ELR (cell line): ENCODE measurements around the gene SSPN.

Experiments
- DNase-seq: peaks from one replicate; pipeline ENCODE4 v3.0.0-alpha.2; 2015; ENCODE audit warnings: low read depth

Gene SSPN

DNA sequence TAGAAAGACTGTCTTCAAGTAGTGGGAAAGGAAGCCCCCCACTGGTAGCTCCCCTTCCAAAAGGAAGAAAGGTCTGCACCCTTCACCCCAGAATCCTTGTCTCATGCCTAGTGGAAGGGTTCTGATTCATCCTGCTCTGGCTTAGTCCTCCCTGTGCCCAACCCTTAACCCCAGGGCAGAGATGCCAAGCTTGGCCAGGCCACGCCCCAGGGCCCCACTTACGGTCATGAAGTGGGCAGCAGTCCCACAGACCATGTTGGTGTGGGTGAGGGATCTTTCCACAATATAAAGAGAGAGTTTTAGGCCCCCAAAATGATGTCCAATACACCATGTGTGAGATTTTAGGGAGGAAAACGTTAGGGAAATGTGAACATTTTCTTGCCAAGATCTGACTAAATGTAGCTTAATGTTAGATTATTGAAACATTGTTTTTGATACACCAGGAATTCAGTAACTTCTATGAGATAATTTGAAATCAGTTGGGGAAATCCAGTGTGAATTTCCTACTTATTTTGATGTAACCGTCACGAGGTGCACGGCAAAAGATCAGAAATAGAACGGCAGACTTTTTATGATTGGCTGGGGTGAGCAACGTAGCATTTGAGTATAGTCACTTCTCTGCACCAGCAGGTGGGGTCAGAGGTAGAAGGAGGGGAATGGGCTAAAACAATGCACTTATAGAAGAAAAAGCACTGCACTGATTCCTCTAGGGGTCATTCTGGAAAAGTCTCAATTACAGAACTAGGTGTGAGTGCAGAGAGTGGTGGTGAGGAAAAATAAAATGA lies 8.2 kb upstream of the SSPN start:
- DNase-seq: no peak

DNA sequence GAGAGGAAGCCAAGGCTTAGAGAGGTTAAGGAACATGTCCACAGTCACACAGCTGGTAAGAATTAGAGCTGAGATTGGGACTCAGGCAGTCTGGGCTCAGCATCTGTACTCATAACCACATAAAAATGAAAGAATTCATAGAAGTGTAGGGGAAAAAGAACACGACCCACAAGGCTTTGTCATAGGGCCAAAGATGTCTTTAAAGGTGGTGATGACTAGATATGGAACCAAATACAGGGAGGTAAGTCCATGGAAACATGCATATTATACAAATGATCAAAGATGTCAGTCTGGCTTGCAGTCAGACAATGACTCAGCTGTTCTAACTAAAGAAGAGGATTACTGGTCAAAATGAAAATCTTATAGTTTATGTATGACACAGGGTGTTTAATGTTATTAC lies 7.2 kb upstream of the SSPN start:
- DNase-seq: peak; percentile 50

DNA sequence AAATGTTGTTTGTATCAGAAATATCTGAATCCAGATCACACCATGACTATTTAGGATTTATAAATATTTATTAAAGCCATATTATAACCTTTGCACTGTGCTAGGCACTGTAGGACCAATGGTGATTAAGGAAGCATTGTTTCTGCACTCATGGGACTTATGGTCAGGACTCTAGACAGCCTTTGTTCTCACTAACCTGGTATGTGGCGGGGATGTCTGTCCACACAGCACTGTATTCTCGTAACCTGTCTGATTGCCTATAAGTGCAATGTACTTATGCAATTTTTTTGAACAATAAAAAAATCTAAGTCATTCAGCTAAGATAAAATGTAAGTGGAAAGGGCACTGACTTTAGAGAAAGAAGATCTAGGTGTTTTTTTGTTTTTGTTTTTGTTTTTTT lies 6.7 kb upstream of the SSPN start:
- no peak for DNase-seq

DNA sequence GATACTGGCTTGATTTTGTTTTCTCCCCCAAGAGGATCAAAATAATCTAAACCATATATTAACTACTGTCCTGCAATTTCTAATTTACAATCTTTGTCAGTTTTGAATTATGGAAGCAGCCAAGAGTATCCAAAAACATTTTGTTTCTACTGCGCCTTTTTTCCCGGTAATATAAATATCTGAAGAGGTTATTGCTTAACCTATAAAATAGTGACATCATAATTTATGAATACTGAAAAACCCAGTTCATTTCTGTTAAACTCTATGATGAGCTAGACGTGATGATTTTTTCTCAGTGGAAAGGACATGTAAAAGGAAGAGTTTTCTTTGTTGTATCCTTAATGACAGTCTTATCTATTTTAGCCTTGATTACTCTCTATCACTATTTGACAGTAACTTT lies 3.2 kb upstream of the SSPN start:
- DNase-seq: no peak

DNA sequence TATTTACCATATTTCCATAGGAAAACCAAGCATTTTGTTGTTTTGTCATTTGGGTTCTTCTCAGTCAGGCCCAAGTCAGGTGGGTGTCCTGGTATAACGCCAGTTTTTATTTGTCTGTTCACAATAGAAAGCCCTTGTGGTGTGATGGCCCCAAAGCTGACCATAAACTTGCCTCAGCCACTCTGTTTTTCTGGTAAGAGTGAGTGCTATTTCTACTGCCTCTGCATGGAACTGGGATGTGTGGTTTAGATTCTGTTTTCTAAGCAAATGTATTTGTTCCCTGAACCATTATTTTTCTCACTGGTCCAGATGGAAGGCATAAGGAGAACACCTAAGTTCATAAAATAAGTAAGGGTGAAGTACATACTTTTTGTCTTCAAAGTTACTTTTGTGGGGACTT lies 1.8 kb upstream of the SSPN start:
- no peak for DNase-seq

DNA sequence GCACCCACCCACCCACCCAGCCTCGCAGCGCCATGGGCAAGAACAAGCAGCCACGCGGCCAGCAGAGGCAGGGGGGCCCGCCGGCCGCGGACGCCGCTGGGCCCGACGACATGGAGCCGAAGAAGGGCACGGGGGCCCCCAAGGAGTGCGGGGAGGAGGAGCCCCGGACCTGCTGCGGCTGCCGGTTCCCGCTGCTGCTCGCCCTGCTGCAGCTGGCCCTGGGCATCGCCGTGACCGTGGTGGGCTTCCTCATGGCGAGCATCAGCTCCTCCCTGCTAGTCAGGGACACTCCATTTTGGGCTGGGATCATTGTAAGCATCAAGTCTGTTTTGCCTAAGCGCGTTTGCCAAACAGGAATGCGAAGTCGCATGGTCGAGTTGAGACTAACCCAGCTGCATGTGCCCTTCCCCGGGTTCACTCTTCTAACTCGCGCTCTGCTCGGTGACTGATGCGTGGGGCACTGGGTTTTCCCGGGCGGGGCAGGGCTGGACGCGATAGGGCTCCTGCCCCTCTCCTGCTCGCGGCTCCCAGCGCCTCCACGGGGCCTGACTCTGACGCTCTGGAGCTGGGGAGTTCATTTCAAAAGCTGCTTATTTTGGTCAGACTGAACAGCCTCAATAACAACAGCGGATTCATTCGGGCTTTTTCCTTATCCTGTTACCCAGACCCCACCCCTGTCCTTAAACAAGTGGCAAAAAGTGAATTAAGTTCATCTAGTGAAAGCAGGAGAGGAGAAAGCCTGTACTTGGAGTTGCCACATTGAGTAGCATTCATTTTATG lies 458 bp downstream of the SSPN start:
- DNase-seq: peak; percentile 69

DNA sequence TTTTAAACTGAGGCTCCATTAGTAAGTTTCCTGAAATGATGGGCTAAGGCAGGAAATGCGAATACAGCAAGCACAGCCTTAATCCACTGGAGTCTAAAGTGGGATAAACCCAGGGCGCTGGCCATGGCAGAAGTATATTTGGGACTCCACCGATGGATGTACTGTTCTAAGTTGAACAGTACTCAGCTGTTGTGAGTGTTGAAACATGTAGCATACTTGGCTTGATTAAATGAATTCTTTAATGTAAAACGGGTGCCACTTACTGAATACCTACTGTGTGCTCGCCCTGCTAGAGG lies 996 bp downstream of the SSPN start:
- DNase-seq: no peak

DNA sequence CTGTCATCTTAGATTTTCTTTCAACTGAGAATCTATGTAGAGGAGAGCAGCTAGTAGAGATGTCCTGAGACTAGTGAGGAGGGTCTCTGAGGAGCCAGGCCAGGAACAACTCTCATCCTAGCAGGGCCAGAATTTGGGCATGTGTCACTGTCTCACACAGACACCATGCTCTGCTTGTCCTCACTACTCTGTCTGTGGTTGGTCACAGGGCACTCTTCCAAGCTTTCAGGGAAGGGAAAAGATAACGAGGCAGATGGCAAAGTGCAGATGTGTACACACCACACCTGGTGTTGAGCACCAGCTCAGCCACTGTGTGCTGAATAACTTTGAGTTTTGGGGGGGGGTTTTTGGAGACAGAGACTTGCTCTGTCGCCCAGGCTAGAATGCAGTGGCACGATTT lies 2.5 kb downstream of the SSPN start:
- no peak for DNase-seq

DNA sequence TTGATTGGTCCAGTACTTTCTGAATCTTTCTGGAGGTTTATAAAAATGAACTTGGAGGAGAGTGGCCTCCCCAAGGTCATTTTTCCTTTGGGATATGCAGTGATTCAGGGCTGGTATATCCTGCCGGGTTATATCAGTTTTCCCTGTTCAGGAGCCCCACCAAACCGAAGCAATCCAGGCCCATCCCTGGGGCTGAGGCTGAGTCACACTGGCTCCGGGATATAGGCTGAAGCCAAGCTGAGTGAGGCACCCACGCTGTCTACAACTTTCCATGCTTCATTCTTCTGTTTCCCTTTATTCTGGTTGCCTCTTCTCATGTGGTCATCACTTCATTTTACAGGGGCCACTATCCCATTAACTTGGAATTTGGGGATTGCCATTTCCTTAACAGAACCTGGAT lies 3.4 kb downstream of the SSPN start:
- peak; percentile 82 for DNase-seq

DNA sequence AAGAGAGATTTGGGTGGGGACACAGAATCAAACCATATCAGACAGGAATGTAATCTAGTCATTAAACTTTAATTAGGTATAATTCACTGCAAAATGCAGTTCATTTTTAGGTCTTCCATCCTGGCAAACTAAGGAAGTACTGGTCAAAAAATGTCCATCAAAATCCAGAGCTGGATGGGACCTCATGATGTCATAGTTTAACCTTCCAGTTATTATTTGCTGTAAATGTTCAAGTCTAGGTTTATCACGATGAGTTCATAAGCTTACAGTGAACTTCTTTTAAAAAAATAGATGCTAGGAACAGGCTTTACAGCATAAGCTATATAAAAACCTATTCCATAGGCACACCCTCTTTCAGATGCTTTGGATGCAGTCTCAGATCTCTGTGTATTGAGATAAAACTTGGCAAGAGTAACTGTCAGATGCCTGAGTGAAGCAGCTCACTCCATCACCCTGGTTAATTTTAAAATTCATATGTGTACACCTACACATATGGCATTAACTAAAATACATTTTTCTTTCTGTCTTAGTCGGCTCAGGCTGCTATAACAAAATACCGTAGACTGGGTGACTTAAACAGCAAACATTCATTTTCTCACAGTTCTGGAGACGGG lies 7.9 kb downstream of the SSPN start:
- DNase-seq: no peak

DNA sequence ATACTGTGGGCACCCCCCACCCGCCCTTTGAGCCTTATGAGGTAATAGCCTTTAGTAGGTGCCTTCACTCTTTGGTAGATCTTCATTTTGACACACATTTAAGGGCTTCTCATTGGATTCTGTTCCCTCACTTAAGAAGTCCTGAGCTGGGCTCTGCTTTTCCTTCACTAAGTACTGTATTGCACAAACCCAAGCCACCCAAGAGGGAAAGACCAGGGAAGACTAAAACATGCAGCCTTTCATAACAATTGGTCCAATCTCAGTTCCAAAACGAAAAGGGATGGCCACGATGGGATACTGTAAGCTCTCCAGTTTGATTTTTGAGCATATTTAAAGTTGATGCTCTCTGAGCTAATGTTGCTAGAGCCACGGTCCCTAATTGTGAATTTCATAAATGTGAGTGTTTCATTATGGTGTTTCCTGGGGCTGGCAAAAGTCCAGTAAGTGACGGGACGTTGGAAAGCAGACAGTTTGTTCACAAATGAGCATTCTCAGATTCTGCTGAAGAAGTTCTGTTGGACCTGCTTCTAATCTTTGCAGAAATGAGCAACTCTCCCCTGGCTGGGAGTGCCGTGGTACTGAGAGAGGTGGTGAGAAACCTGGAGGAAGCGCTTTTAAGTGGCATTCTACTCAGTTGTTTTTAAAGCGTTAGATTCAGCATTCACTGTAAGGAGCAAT lies 9.4 kb downstream of the SSPN start:
- DNase-seq: no peak

DNA sequence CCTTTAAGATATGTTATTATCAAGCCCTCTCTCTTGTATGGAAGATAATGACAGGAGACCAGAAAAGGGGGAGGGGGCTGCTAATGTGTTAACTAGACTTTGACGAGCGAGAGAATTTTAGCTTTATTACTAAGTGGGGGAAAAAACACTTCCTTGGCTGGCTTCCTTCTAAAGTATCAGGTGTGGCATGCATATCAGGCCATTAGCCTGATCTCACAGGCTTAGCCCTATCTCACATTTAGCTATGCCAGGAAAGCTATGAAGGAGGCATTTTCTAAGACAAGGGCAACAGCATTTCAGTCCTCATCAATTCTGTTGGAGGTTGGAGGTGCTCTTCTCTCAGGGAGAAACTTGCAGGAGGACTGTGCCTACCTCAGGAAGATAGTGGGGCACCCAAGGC lies 9.9 kb downstream of the SSPN start:
- DNase-seq: no peak

DNA sequence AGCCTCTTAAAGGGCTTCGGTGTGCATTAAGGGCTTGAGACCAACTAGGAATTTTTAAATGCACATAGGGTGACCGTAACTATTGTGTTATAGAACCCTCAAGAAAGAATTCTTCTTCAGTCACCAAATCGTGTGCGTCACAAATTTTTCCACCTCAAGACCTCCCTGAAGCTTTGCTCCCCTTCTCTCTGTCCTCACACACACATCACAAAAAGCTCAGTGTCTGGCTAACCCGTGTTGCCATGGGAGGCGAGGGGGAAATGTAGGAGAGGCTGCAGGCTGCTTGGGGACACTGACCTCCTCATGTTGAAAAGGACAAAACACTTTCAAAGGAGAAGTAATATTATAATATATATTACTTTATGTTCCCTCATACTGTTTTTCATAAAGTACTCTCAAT lies 10.6 kb downstream of the SSPN start:
- DNase-seq: no peak

DNA sequence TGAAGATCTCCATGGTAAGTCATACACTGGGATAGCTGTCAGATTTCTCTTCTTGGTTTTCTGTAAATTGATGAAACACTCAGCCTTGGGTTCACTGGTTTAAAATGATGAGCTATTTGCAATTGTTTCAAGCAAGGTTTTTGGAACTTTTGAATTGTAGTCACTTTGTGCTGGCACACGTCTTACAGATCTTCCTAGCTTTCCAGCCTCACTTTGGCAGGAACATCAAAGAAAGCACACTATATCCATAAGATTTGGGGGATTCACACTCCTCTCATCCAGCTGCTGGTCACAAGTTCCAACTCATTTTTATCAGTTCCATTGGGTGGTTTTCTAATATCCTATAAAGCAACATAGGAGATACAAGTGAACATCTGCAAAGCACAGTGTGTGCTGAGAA lies 16.0 kb downstream of the SSPN start:
- DNase-seq: no peak

DNA sequence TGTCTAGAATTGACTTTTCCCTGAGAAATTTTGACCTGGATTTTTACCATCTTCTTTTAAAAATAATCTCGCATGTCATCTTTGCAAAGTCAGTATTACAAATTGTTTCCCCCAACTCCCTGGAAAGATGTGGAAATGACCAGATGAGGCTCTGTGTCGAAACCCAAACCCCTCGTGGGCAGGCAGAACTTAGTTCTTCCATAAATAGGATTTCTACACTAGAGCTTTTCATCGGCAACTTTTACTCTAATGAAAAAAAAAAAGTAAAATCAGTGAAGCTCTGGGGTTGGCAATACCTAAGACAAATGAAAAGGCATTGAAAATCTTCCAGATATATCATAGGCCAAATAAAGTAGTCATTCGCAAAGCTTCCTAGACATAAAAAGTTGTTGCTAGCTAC lies 17.0 kb downstream of the SSPN start:
- DNase-seq: no peak

DNA sequence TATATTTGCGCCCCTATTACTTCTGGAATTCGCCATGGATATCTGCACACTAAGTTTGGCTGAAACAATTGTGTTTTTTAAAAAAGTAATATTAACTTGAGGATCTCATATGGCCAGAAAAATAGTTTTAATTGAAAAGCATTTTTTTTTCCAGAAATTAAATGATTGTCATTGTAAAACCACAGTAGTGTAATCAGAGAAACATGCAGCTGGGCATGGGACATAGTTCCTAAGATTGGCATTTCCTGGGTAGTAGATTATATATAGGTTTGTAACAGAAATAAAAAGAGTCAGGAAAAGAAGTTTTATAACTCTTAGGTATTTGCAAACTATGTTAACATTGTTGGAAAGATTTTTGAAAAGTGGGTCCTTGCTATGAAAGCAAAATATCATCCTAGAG lies 17.6 kb downstream of the SSPN start:
- DNase-seq: no peak

DNA sequence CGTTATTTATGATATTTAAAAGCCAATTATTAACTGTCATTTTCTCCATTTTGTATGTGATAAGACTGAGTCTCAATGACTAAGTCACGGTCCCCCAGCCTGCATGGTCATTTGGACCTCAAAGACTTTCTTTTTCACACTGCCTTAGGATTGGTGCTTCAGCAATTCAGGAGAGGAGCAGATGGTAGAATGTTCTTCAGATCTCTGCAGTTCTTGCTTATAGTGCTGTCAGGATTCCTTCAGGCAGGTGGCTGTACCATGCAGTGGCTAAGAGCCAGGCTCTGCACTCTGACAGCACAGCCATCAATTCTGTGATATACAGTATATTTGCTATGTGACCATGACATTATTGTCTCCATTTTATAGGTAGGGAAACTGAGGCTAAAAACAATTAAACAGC lies 18.7 kb downstream of the SSPN start:
- no peak for DNase-seq

DNA sequence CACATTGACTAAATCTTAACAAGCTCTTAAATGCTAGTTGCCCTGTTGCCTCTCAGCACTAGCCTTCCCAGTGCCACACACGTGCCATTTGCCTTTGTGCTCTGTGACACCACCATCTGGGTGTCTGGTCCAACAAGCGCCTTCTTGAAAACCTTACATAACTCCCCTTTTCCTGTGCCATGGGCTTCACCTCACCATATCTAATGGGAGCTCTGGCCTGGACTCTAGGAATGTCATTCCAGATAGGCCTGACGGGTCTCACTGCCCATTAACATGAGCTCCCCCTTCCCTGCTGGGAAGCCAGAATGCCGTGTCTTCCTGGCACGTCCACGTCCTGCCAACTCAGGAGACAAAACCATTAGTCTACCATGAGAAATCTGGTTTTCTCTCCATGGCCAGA lies 24.4 kb downstream of the SSPN start:
- DNase-seq: no peak

DNA sequence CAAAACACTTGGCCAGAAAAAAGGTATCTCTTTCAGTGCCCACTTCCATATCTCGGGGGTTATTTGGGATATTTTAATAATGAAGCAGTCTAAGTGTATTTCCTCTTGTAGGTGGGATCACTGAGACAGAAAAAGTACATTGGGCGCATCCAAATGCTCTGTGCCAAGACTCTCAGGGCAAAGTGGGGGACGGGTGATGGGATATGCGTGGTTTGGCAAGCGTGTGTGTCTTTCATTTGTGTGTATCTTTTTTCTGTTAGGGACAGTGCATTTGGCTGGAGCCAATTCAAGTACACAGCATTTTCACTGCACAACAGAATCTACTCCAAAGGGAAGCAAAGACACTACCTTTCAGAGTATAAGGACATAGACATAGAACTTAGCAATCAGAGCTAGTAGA lies 29.3 kb downstream of the SSPN start:
- no peak for DNase-seq

DNA sequence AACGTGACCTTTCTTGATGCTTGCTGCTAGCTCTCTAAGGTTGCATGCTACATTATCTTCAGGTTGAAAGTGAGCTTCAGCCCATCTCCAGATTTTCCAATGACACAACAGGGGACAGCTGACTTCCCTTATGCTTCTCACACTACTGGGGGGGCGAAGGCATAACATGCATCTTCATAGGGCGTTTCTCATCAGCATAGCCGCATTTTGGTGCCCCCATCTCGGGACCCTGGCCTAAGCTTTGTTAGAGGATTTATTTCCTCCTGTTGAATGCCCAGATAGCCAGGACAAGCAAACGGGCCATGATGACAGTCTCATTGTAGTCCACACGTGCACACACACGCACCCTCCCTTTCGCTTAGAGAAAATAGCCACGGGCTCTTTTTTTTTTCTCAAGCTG lies 30.7 kb downstream of the SSPN start:
- no peak for DNase-seq

DNA sequence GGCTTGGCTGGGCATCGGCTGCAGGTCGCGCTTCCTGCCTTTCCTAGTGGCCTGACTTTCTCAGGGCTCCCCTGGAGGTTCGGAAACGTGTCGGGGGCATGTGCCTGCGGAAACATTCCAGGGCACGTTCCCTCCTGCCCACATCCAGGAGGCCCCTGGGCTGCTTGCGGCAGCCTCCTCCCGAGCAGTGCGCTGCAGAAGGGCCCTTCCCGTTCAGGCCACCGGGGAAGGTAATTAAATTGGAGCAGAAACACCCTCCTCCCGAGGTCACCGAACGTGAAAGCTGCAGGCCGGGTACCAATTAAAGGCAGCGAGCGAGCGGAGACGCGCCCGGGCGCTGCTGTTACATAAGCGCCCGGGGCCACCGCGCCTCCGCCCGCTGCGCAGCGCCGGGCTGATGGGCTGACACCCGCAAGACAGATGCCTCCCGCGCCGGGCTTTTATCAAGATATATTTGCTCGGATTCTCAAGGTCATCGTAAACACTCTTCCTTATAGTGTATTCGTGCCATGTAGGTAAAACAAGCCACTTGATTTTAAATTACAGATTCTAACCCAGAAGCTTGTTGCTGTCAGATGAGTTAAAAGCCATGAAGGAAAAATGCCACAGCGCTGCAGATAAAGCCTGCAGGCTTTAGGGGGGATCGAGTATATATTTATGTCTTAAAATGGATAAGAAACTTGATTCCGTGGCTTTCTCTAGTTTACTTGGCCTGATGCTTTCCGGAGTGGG lies 31.4 kb downstream of the SSPN start:
- DNase-seq: peak; percentile 46

DNA sequence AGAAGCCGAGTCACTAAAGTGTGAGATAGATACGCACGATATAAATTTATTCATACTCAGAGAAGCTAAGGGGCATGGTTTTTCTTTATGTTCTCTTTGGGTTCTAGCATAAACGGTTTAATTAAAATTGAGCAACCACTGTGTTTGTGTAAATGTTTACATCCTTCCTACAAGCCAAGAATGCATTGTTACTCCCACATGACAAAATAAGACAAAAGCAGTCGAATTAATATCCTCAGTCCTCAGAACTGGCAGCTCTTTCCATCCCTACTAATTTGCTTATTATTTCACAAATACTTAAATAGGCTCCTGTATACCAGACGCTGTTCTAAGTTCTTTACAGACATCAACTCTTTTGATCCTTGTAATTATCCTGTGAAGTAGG lies 32.0 kb downstream of the SSPN start:
- DNase-seq: no peak
